Kidney (tissue), 14 donors: ENCODE results near the gene PLEKHB1. TPM values are rescaled to one million over a fixed set of nuclear protein-coding genes. Genes with fewer than 3 reads are reported as not detected.

Experiments
- DNase-seq, 5 donors: peaks; one replicate each; pipeline ENCODE4 v3.0.0-alpha.2; 2013 to 2020
- FAIRE-seq: peaks from 2 replicates; lab custom pipeline; 2012; peaks lifted over from hg19 to GRCh38; lab: Jason Lieb, UNC
- H3K27ac ChIP-seq, 2 donors: one replicate each; pipeline ENCODE4 v1.7.0; 2013; ENCODE audit warnings: low read depth in 2 of 2, low read length in 2 of 2, inconsistent platforms in 1 of 2
- H3K27me3 ChIP-seq: one replicate; pipeline ENCODE4 v1.7.1; 2013; ENCODE audit warnings: low read length, inconsistent platforms; ENCODE audit not compliant: control insufficient read depth, insufficient read depth
- H3K36me3 ChIP-seq, 3 donors: one replicate each; pipeline versions ENCODE4 v1.7.0 to v1.7.1; 2013; ENCODE audit warnings: low read length in 3 of 3, control low read depth in 1 of 3, inconsistent platforms in 1 of 3; ENCODE audit not compliant: insufficient read depth in 3 of 3, control insufficient read depth in 2 of 3
- H3K4me1 ChIP-seq, 3 donors: one replicate each; pipeline versions ENCODE4 v1.7.0 to v1.7.1; 2013; ENCODE audit warnings: low read length in 3 of 3, inconsistent platforms in 1 of 3, low read depth in 1 of 3; ENCODE audit not compliant: control insufficient read depth in 2 of 3, insufficient read depth in 2 of 3
- H3K4me3 ChIP-seq, 3 donors: one replicate each; pipeline versions ENCODE4 v1.7.0 to v1.8.1; 2013; ENCODE audit warnings: low read length in 3 of 3, control low read depth in 1 of 3, inconsistent platforms in 1 of 3
- H3K9ac ChIP-seq, 3 donors: one replicate each; pipeline versions ENCODE4 v1.7.0 to v1.7.1; 2013; ENCODE audit warnings: low read length in 3 of 3, control low read depth in 1 of 3, inconsistent platforms in 1 of 3
- H3K9me3 ChIP-seq, 3 donors: one replicate each; pipeline versions ENCODE4 v1.7.0 to v1.7.1; 2013; ENCODE audit warnings: low read length in 3 of 3, control low read depth in 1 of 3, inconsistent platforms in 1 of 3; ENCODE audit not compliant: control insufficient read depth in 2 of 3, insufficient read depth in 1 of 3
- CTCF ChIP-seq: IDR thresholded peaks from 3 replicates; pipeline ENCODE4 v1.5.1; 2012; ENCODE audit warnings: mild to moderate bottlenecking, moderate library complexity, borderline replicate concordance; ENCODE audit not compliant: insufficient read depth; ENCODE audit errors: extremely low read depth
- intact Hi-C: fragments of 100-400 bp; cut with DNase I; formaldehyde crosslinking; loops from one replicate; pipeline ENCODE4 v1.11.1; 2022
- polyA plus RNA-seq: library from polyadenylated mRNA; stranded (reverse); fragments of 350-450 nt; fragmentation: Illumina TruSeq; extraction: RNeasy Lipid Tissue Mini Kit (QIAGEN cat#74804); gene quantifications from one replicate; pipeline ENCODE4 v1.2.3, GENCODE V29; 2014; ENCODE audit warnings: low read depth, low replicate concordance; ENCODE audit not compliant: insufficient read depth
- total RNA-seq: library from RNA; stranded (reverse); fragmentation: NEBNext Ultra II Directional; extraction: Animal tissue kit (Norgen Biotek cat#: 25700); gene quantifications from one replicate; pipeline ENCODE4 v1.2.1, GENCODE V29; 2021
- donor health status: control.
- donor health status: control.
- donor health status: control.
- donor health status: control.
- donor health status: control.
- donor health status: DM: yes; HTN: yes; CAD: no.
- donor health status: Normal renal cell carcinoma (clear cell type).

The PLEKHB1 gene
- total and polyA plus RNA-seq, 2 donors from 2014 or later: 21.0 to 30.4 TPM

- no peak for FAIRE-seq
- DNase-seq: peak in 1 of 5 donors; percentile 45
- intact Hi-C loops: no loop called here
- no peaks in the 10 kb centered on the region for H3K36me3 ChIP-seq
- no peak overlapping the region for H3K4me3 ChIP-seq
- H3K9ac ChIP-seq: no peak overlapping the region
- peaks cover 0 to 4% (median 0%) of the 10 kb centered on the region in 3 donors for H3K4me1 ChIP-seq
- no peak for TF ChIP-seq CTCF
- no peaks in the 10 kb centered on the region for H3K9me3 ChIP-seq
- H3K27me3 ChIP-seq: peaks cover 3% of the 10 kb centered on the region
- no peak overlapping the region for H3K27ac ChIP-seq
Observed at GRCh38 chr11:73645121-73645969, 1.0 kb upstream of the PLEKHB1 start.

GRCh38 chr11:73647459-73648100 is 1.2 kb downstream of the PLEKHB1 start:
- DNase-seq (peak; percentile 90 to 95 (median 94)), FAIRE-seq (no peak)
- peaks cover 0 to 4% (median 0%) of the 10 kb centered on the region in 3 donors for H3K4me1 ChIP-seq
- H3K27ac ChIP-seq: no peak overlapping the region
- no peak for TF ChIP-seq CTCF
- peaks cover 3% of the 10 kb centered on the region for H3K27me3 ChIP-seq
- intact Hi-C loops: no loop called here
- no peaks in the 10 kb centered on the region for H3K9me3 ChIP-seq
- no peaks in the 10 kb centered on the region for H3K36me3 ChIP-seq
- H3K4me3 ChIP-seq: peak overlapping the region; percentile 36 to 58 (median 55)
- peak overlapping the region in 1 of 3 donors; percentile 19 for H3K9ac ChIP-seq

DNA sequence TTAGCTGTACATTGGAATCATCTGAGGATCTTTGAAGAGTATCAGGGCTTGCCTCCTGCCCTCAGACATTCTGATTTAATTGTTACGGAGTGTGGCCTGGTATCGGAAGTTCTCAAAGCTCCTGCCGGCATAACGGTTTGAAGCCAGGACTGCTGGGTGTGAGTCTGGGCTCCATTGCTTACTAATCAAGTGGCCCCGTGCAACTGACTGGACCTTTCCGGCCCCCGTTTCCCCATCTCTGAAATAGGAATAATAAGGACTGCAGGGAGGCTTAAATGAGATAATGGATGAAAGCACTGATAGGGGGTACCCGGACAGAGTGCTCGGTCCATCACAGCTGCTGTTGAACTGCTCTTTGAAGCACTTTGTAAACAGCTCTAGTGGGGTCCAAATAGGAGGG is 1.7 kb downstream of the PLEKHB1 start:
- no peaks in the 10 kb centered on the region for H3K9me3 ChIP-seq
- H3K36me3 ChIP-seq: no peaks in the 10 kb centered on the region
- DNase-seq (no peak), FAIRE-seq (no peak)
- intact Hi-C loops: no loop called here
- H3K9ac ChIP-seq: peak overlapping the region in 1 of 3 donors; percentile 19
- H3K27ac ChIP-seq: no peak overlapping the region
- peaks cover 3% of the 10 kb centered on the region for H3K27me3 ChIP-seq
- no peak for TF ChIP-seq CTCF
- peak overlapping the region in 1 of 3 donors; percentile 55 for H3K4me3 ChIP-seq
- peaks cover 0 to 4% (median 0%) of the 10 kb centered on the region in 3 donors for H3K4me1 ChIP-seq
